Subcutaneous abdominal adipose tissue (tissue), 5 donors: ENCODE results near the gene ZPBP2.
A peak's percentile ranks its signal among the peaks of the same experiment; 100 is the strongest.

Experiments
- H3K27ac ChIP-seq: one replicate; pipeline ENCODE4 v1.7.0; 2013; ENCODE audit warnings: low read depth, mild to moderate bottlenecking, inconsistent platforms, low read length, moderate library complexity
- H3K27me3 ChIP-seq, 5 donors: one replicate each; pipeline ENCODE4 v1.7.0; 2013; ENCODE audit warnings: low read length in 5 of 5, inconsistent platforms in 1 of 5; ENCODE audit not compliant: control insufficient read depth in 5 of 5, insufficient read depth in 4 of 5
- H3K36me3 ChIP-seq, 5 donors: one replicate each; pipeline ENCODE4 v1.7.0; 2013; ENCODE audit warnings: low read length in 5 of 5; ENCODE audit not compliant: control insufficient read depth in 5 of 5, insufficient read depth in 5 of 5
- H3K4me1 ChIP-seq, 5 donors: one replicate each; pipeline ENCODE4 v1.7.0; 2013; ENCODE audit warnings: low read length in 5 of 5, mild to moderate bottlenecking in 3 of 5, moderate library complexity in 1 of 5; ENCODE audit not compliant: control insufficient read depth in 5 of 5, insufficient read depth in 5 of 5
- H3K4me3 ChIP-seq, 5 donors: one replicate each; pipeline ENCODE4 v1.7.0; 2013; ENCODE audit warnings: low read length in 5 of 5, low read depth in 1 of 5
- H3K9ac ChIP-seq, 5 donors: one replicate each; pipeline ENCODE4 v1.7.0; 2013; ENCODE audit warnings: low read length in 5 of 5, mild to moderate bottlenecking in 4 of 5, moderate library complexity in 3 of 5
- H3K9me3 ChIP-seq, 5 donors: one replicate each; pipeline ENCODE4 v1.7.0; 2013; ENCODE audit warnings: low read length in 5 of 5; ENCODE audit not compliant: control insufficient read depth in 5 of 5
- donor health status: healthy.
- donor health status: healthy.
- donor health status: healthy.
- donor health status: healthy.
- donor health status: healthy.

ZPBP2 gene

GRCh38 chr17:39867880-39868553, at the start of gene ZPBP2:
ZPBP2 (plus strand) TSS chr17:39868202; CDS start chr17:39868355, 153 bp downstream.
- H3K9me3 ChIP-seq, result peaks cover 0 to 12% (median 6%) of the 10 kb centered on the region in 5 donors
- H3K9ac ChIP-seq, result no peak within 1 kb of the TSS
- H3K27me3 ChIP-seq, result peaks cover 23 to 46% (median 27%) of the 10 kb centered on the region in 5 donors
- no peak within 1 kb of the TSS for H3K27ac ChIP-seq
- H3K4me3 ChIP-seq, result peak within 1 kb of the TSS in 2 of 5 donors; percentile 2 to 11
- H3K36me3 ChIP-seq, result no peaks in the 10 kb centered on the region
- peaks cover 0 to 14% (median 12%) of the 10 kb centered on the region in 5 donors for H3K4me1 ChIP-seq

- Histone ChIP-seq H3K4me1 (no peaks in the 10 kb centered on the region), H3K36me3 (no peaks in the 10 kb centered on the region), H3K9ac (no peak overlapping the region), H3K9me3 (peaks cover 0 to 3% (median 2%) of the 10 kb centered on the region in 5 donors), H3K27ac (no peak overlapping the region), H3K4me3 (no peak overlapping the region), H3K27me3 (peaks cover 0 to 6% (median 0%) of the 10 kb centered on the region in 5 donors)
Observed at GRCh38 chr17:39818358-39819000, 49.5 kb upstream of the ZPBP2 start.

- Histone ChIP-seq H3K4me1 (no peaks in the 10 kb centered on the region), H3K36me3 (no peaks in the 10 kb centered on the region), H3K27me3 (peaks cover 0 to 5% (median 2%) of the 10 kb centered on the region in 5 donors), H3K27ac (no peak overlapping the region), H3K9ac (no peak overlapping the region), H3K9me3 (peaks cover 3 to 12% (median 4%) of the 10 kb centered on the region in 5 donors), H3K4me3 (no peak overlapping the region)
Observed at GRCh38 chr17:39820541-39820940, 47.5 kb upstream of the ZPBP2 start.

- Histone ChIP-seq H3K36me3 (no peaks in the 10 kb centered on the region), H3K9me3 (peaks cover 3 to 12% (median 4%) of the 10 kb centered on the region in 5 donors), H3K27me3 (peaks cover 0 to 5% (median 2%) of the 10 kb centered on the region in 5 donors), H3K4me1 (no peaks in the 10 kb centered on the region), H3K27ac (no peak overlapping the region), H3K4me3 (no peak overlapping the region), H3K9ac (no peak overlapping the region)
Observed at GRCh38 chr17:39820987-39821386, 47.0 kb upstream of the ZPBP2 start.

DNA sequence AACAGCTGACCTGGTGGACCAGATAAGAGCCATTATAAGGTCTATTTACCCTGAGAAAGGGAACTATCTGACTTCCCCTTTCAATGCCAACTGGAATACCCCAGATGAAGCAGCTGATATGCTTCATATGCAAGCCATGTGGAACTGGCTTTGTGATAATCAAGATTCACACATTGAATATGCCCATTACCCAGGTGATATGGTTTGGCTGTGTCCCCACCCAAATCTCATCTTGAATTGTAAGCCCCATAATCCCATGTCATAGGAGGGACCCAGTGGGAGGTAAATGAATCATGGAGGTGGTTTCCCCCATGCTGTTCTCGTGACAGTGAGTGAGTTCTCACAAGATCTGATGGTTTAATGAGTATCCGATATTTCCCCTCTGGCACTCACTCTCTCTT, 46.0 kb upstream of the ZPBP2 start:
- peaks cover 3 to 12% (median 4%) of the 10 kb centered on the region in 5 donors for H3K9me3 ChIP-seq
- H3K27ac ChIP-seq, result no peak overlapping the region
- peaks cover 0 to 5% (median 2%) of the 10 kb centered on the region in 5 donors for H3K27me3 ChIP-seq
- no peak overlapping the region for H3K4me3 ChIP-seq
- no peaks in the 10 kb centered on the region for H3K36me3 ChIP-seq
- H3K9ac ChIP-seq, result no peak overlapping the region
- H3K4me1 ChIP-seq, result no peaks in the 10 kb centered on the region

GRCh38 chr17:39823407-39824054, 44.5 kb upstream of the ZPBP2 start:
- Histone ChIP-seq H3K4me3 (no peak overlapping the region), H3K4me1 (no peaks in the 10 kb centered on the region), H3K9ac (no peak overlapping the region), H3K27ac (no peak overlapping the region), H3K27me3 (peaks cover 0 to 5% (median 2%) of the 10 kb centered on the region in 5 donors), H3K36me3 (no peaks in the 10 kb centered on the region), H3K9me3 (peaks cover 3 to 12% (median 4%) of the 10 kb centered on the region in 5 donors)

- no peaks in the 10 kb centered on the region for H3K36me3 ChIP-seq
- no peak overlapping the region for H3K9ac ChIP-seq
- H3K4me1 ChIP-seq, result no peaks in the 10 kb centered on the region
- H3K27me3 ChIP-seq, result peaks cover 0 to 5% (median 0%) of the 10 kb centered on the region in 5 donors
- H3K9me3 ChIP-seq, result peaks cover 3 to 12% (median 4%) of the 10 kb centered on the region in 5 donors
- no peak overlapping the region for H3K4me3 ChIP-seq
- no peak overlapping the region for H3K27ac ChIP-seq
Observed at GRCh38 chr17:39826334-39826733, 41.7 kb upstream of the ZPBP2 start.

DNA sequence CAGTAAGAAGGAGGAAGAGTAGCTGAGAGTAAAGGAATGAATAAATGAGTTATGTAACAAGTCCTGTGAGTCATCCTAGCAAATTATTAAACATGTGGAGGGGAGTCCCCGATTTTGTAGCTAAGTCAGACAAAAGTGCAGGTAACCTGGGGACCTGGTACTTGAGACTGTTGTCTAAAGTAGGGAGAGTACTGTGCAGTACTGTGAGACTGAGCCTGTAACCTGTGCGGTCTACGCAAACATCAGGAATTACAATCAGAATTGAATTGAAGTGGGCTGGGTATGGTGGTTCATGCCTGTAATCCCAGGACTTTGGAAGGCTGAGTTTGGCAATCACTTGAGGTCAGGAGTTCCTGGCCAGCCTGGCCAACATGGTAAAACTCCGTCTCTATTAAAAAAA, 39.6 kb upstream of the ZPBP2 start:
- Histone ChIP-seq H3K36me3 (no peaks in the 10 kb centered on the region), H3K9ac (no peak overlapping the region)

GRCh38 chr17:39831588-39831987, 36.4 kb upstream of the ZPBP2 start:
- H3K27me3 ChIP-seq, result peaks cover 0 to 5% (median 0%) of the 10 kb centered on the region in 5 donors
- no peak overlapping the region for H3K27ac ChIP-seq
- no peak overlapping the region for H3K9ac ChIP-seq
- H3K36me3 ChIP-seq, result no peaks in the 10 kb centered on the region
- peaks cover 2 to 15% (median 12%) of the 10 kb centered on the region in 5 donors for H3K9me3 ChIP-seq
- H3K4me1 ChIP-seq, result no peaks in the 10 kb centered on the region
- no peak overlapping the region for H3K4me3 ChIP-seq

More for the DNA sequence above, 39.6 kb upstream of the ZPBP2 start:
- H3K27me3 ChIP-seq, result peaks cover 0 to 5% (median 0%) of the 10 kb centered on the region in 5 donors
- no peaks in the 10 kb centered on the region for H3K4me1 ChIP-seq
- H3K4me3 ChIP-seq, result no peak overlapping the region
- peaks cover 2 to 10% (median 3%) of the 10 kb centered on the region in 5 donors for H3K9me3 ChIP-seq
- no peak overlapping the region for H3K27ac ChIP-seq

DNA sequence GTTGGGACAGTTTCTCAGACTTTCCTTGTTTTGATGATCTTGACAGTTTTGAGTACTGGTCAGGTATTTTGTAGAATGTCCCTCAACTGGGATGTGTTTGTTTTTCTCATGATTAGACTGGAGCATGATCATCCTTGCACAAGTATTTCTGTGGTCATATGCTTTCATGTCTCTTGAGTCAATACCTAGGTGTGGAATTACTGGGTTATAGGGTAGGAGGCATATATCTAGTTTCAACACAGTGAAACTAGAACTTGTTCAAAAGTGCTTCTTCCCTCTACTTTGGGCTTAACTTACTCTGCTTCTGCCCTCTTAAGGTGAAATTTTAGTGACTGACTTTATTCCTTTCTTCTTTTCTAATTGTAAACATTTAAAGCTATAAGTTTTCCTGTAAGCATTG, 34.0 kb upstream of the ZPBP2 start:
- Histone ChIP-seq H3K4me1 (no peaks in the 10 kb centered on the region), H3K36me3 (no peaks in the 10 kb centered on the region), H3K9me3 (peaks cover 2 to 22% (median 18%) of the 10 kb centered on the region in 5 donors), H3K27ac (no peak overlapping the region), H3K4me3 (no peak overlapping the region), H3K27me3 (peaks cover 0 to 5% (median 0%) of the 10 kb centered on the region in 5 donors), H3K9ac (no peak overlapping the region)
